Skeletal muscle cell (primary cell): ENCODE results near the gene FXR2.
A peak's percentile ranks its signal among the peaks of the same experiment; 100 is the strongest.
"Not testable (repeated sequence)": the region's sequence is repeated elsewhere in the genome, so short reads cannot be mapped to it uniquely, and the experiment has no call there.

Experiments used
- DNase-seq: peaks from one replicate; pipeline ENCODE4 v3.0.0-alpha.2; 2010; ENCODE audit warnings: low read depth
- H3K4me3 ChIP-seq: 2 replicates; pipeline ENCODE4 v1.5.1; 2011; ENCODE audit warnings: low read depth, mild to moderate bottlenecking, control low read depth, low read length, moderate library complexity

FXR2 gene

DNA sequence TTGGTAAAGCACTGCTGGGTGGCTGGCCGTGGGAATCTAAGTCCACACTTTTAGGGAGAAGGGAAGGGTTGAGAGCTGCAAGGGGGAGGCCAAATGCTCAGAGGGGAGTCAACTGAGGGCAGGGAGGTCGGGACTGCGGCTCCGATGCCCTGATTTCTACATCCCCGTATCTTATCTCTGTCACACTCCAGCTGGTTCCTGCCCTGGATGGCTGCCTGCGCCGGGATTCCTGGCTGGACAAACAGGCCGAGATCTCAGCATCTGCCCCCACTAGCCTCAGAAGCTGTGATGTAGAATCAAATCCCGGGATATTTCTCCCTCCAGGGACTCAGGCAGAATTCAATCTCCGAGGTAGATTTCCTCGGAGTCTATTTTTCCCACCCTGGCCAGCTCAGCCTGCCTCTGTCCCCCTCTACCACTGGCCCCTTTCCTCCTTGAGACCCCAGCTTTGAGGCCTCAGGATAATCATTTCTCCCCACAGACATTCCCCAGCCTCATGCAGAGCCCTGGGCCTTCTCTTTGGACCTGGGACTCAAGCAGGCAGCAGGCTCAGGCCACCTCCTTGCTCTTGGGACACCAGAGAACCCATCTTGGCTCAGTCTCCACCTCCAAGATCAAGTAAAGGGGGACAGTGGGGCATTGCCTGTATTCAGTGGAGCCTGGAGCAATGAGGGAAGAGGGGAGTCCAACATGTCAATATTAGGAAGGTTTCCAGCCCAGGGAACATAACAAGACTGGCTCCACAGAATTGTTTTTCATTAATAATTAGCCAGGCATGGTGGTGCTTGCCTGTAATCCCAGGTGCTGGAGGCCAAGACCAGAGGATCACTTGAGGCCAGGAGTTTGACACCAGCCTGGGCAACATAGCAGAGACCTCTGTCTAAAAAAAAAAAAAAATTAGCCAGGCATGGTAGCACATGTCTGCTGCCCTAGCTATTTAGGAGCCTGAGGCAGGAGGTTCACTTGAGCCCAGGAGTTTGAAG is 17.0 kb upstream of the FXR2 start:
- no peak for DNase-seq
- no peak overlapping the region for H3K4me3 ChIP-seq

DNA sequence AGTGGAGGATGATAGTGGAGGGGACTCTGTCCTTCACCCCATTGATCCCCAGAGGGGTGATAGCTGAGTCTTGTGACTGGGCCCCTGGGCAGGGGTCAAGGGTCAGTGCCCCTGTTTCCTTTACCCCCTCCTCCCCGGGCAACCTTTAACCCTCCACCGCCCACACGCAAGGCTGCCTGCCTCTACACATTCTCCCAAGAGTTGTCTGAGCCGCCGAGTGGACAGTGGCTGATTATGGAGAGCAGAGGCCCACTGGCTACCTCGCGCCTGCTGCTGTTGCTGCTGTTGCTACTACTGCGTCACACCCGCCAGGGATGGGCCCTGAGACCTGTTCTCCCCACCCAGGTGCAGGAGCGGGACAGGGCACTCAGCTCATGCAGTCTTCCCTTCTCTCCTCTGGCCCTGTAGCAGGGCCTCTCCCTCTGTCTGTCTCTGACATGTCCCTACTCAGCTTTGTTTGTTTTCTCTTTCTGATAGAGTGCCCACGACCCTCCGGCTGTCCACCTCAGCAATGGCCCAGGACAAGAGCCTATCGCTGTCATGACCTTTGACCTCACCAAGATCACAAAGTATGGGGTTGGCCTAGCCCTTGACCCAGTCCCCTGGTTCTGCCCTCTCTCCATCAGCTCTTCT is 15.4 kb upstream of the FXR2 start, which contains the start of gene SHBG:
SHBG (plus strand) TSS at position 197 of the 633 bp plus-strand sequence; CDS start at position 235, 38 bp downstream.
- no peak within 1 kb of the TSS for H3K4me3 ChIP-seq

DNA sequence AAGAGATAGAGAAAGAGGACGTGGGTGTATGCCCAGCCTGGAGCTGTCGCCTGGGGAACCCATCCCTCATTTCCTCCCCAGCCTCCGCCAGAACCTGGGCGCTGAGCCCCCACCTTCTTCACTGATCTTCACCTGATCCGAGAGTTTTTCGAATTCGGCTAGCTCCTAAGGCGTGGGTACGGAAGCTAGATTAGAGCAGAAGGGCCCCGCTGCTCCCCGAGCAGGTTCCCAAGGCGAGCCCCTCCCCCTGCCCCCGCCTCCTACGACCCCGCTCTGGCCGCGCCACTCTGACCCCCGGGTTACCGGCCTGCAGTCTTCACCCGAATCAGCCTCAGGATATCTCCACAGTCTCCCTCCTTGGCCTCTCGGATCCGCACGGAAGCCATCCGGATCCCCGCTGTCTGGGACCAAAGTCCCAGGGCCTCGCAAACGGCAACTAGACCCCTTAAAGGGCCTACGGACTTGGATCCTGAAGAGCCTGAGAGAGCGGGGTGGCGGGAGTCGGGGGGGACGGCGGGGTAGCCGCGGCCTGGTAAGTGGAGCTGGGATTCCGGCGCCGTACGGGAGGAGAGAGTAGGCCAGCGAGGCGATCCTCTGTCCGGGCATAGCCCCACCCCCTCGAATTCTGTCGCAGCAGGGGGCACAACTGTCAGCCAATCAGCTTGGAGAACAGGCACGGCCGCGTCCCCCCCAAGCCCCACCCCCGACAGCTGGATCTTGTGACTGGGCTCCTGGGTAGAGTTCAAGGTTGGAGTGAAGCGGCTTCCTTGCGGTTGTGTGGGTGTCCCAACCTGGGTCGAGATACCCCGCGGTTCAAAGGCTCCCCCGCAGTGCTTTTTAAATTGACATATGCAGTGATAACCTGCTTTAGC is 12.8 kb upstream of the FXR2 start, which contains the start of gene SAT2:
SAT2 (minus strand) TSS at position 572 of the 872 bp plus-strand sequence; CDS start at position 386, 186 bp downstream.
- peak within 1 kb of the TSS; percentile 80 for H3K4me3 ChIP-seq
- DNase-seq: peak; percentile 82

More for the DNA sequence above, 15.4 kb upstream of the FXR2 start, which contains the start of gene SHBG:
- DNase-seq: no peak

DNA sequence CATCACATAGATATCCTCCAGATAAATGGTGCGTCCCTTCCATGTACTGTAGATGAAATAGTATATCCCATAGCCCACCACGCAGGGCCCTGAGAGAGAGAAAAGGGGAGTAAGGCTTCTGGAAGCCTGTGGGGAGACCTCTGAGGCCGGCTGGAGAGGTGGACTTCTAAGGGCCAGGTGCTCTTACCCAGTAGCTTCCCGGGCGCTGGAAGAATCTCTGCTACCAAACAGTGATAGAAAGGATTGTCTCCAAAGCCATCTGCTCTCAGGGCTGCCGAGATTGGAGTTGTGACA is 12.2 kb upstream of the FXR2 start:
- H3K4me3 ChIP-seq: peak overlapping the region; percentile 80
- no peak for DNase-seq

DNA sequence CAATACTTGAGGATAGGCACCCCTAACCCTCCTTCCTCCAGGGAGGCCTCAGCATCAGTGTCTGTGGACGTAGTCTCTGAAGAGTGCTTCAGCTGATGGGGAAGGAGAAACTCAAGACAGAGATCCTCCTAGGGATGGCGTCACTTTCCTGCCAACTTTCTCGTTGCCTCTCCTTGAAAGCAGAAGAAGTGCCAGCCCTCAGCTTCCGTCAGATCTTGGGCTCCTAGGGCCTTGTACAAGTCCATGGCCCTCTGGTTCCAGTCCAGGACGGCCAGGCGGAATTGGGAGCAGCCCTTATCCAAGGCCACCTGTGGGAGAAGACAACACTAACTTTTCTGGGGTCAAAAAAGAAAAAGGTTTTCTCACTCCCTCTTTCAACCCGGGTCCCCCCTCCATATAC is 11.6 kb upstream of the FXR2 start:
- peak overlapping the region; percentile 80 for H3K4me3 ChIP-seq
- DNase-seq: no peak

DNA sequence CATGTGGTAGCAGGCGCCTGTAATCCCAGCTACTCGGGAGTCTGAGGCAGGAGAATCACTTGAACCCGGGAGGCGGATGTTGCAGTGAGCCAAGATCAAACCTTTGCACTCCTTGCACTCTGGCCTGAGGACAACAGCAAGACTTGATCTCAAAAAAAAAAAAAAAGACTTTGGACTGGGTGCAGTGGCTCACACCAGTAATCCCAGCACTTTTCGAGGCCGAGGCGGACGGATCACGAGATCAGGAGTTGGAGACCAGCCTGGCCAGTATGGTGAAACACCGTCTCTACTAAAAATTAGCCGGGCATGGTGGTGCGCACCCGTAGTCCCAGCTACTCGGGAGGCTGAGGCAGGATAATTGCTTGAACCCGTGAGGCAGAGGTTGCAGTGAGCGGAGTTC is 11.1 kb upstream of the FXR2 start:
- not testable (repeated sequence) for DNase-seq, H3K4me3 ChIP-seq

DNA sequence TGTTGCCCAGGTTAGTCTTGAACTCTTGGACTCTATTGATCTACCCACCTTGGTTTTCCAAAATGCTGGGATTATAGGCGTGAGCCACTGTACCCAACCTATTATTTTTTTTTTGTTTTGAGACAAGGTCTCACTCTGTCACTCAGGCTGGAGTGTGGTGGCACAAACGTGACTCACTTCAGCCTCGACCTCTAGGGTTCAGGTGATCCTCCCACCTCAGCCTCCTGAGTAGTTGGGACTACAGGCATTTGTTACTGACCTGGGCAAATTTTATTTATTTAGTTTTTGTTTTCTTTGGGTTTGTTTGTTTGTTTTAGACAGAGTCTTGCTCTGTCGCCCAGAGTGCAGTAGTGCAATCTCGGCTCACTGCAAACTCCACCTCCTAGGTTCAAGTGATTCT is 9.0 kb upstream of the FXR2 start:
- DNase-seq: no peak
- no peak overlapping the region for H3K4me3 ChIP-seq

DNA sequence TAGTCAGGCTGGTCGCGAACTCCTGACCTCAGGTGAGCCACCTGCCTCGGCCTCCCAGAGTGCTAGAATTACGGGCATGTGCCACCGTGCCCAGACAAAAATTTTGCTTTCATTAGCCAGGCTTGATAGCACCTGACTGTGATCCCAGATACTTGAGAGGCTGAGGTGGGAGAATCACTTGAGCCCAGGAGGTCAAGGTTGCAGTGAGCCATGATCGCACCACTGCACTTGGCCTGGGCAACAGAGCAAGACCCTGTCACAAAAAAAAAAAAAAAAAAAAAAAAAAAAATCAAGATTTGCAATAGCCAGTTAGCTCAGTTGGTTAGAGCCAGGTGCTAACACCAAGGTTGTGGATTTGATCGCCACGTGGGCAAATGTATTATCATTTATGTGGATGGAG is 6.1 kb upstream of the FXR2 start:
- no peak for DNase-seq
- no peak overlapping the region for H3K4me3 ChIP-seq

DNA sequence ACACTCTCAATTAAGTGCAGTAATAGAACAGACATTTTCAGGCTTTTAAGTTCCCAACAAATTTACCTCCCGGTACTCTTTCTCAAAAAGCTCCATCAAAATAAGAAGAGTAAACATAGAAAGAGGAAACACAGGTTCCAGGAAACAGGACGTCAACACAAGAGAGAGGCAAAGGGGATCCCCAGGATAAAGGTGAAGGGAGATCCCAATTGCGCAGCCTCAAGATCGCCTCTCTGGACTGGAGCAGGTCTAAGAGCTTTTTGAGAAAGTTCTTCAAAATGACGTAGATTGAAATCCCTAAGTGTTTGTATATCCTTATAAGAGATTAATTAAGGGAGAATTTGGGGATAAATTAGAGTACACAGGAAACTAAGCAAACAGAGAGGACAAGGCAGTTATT is 3.9 kb upstream of the FXR2 start:
- no peak overlapping the region for H3K4me3 ChIP-seq
- no peak for DNase-seq

DNA sequence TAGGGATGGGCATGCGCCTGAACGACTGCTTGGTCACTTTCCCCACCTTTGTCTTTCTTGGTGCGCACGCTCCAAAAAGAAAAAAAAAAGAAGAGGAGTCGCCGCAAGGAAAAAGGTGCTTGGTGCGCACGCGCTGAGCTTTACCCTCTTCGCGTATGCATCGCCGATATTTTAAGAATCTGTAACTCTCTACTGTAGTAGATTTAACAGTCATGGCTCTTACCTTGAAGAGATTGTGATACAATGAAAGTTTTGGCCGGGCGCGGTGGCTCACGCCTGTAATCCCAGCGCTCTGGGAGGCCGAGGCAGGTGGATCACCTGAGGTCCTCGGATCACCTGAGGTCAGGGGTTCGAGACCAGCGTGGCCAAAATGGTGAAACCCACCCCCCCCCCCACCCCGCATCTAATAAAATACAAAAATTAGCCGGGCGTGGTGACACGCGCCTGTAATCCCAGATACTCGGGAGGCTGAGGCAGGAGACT is 609 bp upstream of the FXR2 start:
- peak overlapping the region; percentile 44 for H3K4me3 ChIP-seq
- no peak for DNase-seq

DNA sequence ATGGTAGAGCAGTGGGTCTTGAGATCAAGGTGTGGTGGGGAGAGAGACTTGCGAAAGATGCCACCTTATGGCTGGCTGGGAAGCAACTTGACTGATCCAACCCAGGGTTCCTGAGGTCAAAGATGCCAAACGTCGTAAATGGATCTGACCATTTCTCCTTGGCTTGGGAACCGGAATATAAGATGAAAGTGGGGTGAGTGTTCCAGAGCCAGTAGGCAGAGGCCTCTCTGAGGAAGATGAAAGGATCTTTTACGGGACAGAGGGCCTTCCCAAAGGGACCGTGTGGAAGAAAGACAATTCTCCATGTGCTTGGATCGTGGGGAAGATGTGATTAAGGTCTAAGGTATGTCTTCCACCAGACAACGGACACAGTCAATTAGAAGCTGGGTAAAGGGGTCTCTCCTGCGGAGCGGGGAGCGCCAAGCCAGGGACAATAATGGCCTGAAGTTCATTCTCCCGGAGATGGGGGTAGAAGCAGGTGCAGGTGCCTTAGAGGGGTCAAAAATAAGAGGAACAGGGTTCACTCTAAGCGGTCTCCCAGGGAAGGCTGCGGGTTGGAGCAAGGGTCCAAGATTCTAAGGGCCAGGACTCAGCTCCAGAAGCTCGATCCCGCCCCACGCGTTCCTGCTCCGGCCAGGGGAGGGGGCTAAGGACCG is 800 bp downstream of the FXR2 start:
- no peak for DNase-seq
- peak overlapping the region; percentile 90 for H3K4me3 ChIP-seq

DNA sequence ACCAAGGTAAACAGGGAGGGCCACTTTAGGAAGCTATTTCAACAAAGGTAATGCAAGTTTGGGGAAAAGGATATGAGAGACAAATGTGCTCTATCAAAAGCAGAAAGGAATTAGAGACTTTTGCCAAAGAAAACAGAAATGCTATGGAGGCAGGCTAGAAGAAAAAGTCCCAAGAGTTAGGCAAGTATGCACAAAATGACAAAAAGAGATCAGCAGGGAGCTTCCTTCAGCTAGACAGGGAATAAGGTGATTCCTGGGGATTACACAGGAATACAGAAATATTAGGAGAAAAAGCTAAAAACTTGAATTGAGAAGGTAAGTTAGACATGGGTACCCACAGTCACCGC is 2.4 kb downstream of the FXR2 start:
- DNase-seq: no peak
- H3K4me3 ChIP-seq: no peak overlapping the region

DNA sequence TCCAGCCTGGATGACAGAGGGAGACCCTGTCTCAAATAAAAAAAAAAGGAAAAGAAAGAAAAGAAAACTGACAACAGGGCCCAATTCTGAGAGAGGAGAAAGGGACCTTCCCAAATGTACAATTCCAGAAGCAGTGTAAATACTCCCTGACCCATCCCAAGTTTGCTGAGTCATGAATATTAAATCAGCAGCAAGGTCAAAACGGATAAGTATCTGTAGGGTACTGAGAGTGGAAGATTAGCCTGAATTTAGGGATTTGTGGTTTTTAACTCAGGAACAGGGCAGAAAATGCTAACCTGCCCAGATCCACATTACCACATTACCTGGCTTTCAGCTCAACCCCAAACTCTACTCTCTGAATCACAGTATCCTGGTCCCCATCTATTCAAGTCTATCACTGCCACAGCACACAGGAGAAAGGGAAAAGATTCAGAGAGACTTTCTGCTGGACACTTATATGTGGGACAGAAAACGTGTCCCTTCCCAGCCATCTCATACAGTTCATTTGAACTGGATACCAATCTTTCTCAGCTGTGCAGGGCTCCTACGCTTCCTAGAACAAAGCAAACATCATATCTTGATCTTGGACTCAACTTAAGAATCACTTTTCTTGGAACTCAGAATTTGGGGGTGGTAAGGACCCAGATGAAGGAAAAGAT is 2.9 kb downstream of the FXR2 start:
- no peak overlapping the region for H3K4me3 ChIP-seq
- no peak for DNase-seq

DNA sequence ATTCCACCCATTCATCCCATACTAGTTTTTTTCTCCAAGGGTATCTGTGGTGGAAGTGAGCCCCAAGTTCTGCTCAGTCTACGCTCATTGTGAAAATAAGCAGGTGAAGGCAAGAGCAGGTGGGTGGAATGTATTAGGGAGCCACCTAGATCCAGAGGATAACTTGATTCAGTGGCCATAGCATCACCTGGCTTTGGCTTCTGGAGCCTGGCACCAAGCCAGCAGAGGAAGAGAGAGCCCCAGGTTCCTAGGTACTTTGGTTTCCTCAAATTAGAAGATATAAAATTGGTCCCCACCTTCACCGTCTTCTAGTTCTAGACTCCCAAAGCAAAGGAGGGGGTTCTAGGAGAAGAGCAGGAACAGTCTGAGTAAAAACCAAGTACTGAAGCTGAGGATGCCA is 4.1 kb downstream of the FXR2 start:
- no peak for DNase-seq
- no peak overlapping the region for H3K4me3 ChIP-seq

DNA sequence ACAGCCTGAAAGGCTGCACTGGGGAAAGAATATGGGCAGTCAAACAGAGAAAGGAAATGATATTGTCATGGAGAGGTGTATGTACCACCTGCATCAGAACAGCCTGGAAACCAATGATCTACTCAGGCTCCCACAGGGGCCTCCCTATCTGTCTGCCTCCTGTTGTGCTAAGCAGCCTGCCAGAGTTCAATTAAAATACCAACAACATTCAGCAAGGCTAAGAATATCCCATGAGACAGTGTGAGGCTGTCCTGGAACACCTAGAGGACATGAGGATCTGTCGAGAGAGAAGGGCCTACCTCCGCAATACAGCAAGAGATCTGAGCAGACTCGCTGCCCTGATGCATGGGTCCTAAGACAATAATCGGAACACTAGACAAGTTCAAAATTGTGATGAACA is 8.4 kb downstream of the FXR2 start:
- DNase-seq: no peak
- H3K4me3 ChIP-seq: no peak overlapping the region

DNA sequence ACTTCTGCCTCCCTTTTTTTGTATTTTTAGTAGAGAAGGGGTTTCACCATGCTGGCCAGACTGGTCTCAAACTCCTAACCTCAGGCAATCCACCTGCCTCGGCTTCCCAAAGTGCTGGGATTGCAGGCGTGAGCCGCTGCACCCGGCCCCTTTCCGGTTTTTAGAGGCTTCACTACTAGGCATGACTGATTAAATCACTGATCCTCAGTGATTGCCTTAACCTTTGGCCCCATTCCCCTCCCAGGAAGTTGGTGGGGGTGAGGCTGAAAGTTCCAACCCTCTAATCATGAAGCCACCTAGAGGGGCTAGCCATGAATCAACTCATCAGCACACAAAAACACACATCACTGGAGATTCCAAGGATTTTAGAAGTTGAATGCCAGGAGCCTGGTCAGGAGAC is 17.1 kb downstream of the FXR2 start:
- not testable (repeated sequence) for H3K4me3 ChIP-seq, DNase-seq

DNA sequence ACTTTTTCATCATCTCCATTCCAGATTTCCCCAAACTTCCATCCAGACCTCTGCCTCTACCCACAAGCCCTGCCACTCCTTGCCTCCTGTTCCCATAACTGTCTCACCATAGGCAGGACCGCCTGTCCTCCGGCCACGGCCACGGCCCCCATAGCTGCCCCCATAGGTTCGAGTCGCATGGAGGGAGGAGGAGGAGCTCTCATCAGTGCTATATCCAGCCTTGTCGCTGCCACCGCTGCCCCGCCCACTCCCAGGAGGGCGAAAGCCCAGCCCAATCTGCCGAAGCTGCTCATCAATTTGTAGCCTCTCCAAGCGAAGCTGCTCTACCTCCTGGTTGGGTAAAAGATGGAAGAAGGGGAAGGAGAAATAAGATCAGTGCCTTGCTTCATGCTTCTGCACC is 21.4 kb downstream of the FXR2 start:
- DNase-seq: no peak
- H3K4me3 ChIP-seq: no peak overlapping the region

DNA sequence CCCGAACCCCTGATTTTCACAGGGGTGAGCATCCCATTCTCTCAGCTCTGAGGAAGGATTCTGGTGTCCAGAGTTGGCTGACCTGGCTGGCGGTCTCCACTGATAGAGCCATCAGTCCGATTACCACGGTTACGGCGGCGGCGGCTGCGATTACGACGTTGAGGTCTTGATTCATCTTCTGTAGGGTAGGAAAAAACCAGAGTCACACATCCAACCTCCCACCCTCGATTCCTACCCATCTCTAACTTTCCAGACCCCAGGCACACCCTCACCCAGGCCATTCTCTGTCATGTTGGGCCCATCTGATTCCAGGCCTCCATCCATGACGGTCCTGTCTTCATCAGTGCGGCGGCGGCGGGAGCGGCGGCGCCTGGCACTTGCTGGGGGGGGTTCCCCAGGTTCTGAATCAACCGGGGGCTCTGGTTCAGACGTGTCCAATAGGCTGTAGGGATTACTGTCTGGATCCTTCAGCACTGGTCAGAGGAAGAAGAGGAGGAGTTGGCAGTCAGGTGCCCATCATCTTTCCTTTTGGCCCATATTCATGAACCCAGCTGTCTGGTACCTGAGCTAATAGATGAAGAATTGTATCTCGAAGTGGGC is 22.2 kb downstream of the FXR2 start:
- DNase-seq: no peak

More for the DNA sequence above, 22.2 kb downstream of the FXR2 start:
- H3K4me3 ChIP-seq: no peak overlapping the region
